ENCODE data around the gene EPB41L4B.
"Not testable (repeated sequence)": the region's sequence is repeated elsewhere in the genome, so short reads cannot be mapped to it uniquely, and the experiment has no call there.

The EPB41L4B gene

GRCh38 chr9:109320742-109321448, at the start of gene EPB41L4B:
Gene EPB41L4B (minus strand): TSS chr9:109321059. CDS start chr9:109320446, 613 bp downstream.
- peak; percentile 28 to 45 for DNase-seq

DNA sequence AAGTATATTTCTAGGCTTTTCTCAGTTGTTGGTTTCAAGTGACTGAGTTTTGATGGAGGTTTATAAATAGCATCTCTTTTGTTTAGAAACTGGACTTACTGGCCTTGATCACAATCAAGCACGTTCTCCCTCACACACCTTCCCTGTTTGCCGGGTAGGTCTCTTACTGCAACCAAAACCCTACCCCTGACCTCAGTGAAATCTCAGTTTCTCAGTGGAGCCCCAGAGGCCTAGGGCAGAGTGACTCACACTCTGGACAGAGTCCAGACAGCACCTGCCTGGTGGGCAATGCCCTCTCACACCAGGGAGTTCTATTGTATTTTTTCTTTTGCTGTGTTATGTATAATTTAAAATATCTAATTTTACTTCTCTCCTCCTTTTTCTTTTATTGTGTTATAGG, 48.4 kb upstream of the EPB41L4B start:
- no peak for DNase-seq

DNA sequence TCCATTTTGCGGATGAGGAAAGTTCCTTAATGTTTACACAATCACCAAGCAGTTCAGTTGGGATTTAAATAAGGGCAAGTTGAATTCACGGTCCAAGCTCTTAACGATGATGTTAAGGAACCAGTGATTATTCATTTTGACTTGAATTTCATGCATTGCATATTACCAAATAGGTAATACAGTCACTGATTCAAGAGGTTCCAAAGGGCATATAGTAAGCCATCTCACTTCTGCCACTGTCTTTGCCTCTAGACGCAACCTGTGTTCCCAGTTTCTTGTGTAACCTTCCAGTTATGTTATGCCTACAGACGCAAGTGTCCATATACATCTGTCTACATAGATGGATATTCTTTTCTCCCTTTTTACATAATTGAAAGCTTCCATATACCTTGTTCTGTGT, 39.9 kb upstream of the EPB41L4B start:
- DNase-seq = no peak

GRCh38 chr9:109358968-109359603, 38.2 kb upstream of the EPB41L4B start:
- not testable (repeated sequence) for DNase-seq

GRCh38 chr9:109355564-109356297, 34.9 kb upstream of the EPB41L4B start:
- DNase-seq = no peak

- no peak for DNase-seq
Measured at GRCh38 chr9:109354190-109354589, 33.3 kb upstream of the EPB41L4B start.

- no peak for DNase-seq
Measured at GRCh38 chr9:109351032-109351431, 30.2 kb upstream of the EPB41L4B start.

DNA sequence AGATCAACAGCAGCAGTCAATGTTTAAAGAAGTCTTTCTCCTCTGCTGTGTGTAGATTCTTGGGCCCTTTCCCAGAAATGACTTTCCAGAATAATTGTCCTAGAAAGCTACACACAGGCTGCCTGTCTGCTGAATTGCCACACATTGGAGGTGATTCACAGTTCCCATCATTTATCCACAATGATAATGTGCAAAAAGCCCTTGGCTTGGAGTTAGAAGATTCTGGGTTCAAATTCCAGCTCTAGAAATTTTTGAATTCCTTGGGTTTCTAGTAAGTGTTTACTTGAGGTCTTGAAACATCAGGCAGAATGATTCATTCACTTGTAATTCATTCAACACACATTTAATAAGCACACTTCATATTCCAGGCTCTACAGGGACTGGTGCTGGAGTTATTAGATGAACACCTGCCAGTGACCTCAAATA, 28.6 kb upstream of the EPB41L4B start:
- DNase-seq = no peak

- DNase-seq = no peak
Measured at GRCh38 chr9:109346904-109347303, 26.0 kb upstream of the EPB41L4B start.

DNA sequence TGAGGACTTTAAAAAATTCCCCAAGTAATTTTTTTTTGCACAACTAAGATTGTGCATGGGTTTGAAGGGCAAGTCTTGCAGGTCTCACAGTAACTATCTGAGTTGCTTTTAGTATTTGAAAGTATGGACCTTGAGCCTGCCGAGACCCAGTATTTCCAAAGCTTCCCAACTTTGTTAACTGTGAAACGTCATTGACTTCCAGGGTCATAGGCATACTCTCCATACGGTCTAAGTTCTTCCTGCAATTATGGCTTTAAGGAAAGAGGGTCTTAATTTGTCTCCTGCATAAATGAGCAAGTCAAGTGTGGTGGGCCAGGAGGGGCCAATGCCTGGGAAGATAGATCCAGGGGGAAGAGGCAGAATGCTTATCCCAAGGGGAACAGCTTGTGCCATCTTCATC, 24.0 kb upstream of the EPB41L4B start:
- DNase-seq = no peak

DNA sequence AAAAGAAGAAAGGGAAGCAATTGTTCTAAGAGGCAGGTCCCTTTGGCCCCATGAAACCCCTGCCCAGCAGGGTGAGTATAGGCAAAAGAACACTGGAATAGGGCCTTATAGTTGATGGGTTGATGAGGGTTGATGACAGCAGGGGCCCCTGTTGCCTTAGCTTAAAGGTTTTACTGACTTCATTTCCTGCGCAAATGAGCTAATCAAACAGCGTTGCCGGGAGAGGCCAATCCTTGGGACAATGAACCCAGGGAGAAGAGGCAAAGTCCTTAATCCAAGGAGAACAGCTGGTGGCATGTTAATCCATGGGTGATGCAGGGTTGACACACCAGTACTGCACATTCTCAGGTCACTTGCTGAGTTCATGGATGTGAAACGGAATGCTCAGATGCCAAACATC, 22.0 kb upstream of the EPB41L4B start:
- DNase-seq = no peak

- DNase-seq = no peak
Measured at GRCh38 chr9:109341561-109341960, 20.7 kb upstream of the EPB41L4B start.

DNA sequence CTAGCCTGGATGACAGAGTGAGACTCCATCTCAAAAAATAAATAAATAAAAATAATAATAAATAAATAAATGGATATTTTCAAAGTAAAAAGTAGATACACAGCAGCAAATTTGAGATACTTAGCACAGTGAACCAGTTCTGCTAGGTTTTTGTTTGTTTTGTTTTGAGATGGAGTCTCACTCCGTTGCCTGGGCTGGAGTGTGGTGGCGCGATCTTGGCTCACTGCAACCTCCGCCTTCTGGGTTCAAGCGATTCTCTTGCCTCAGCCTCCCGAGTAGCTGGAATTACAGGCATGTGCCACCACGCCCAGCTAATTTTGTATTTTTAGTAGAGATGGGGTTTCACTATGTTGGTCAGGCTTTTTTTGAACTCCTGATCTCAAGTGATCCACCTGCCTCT, 20.1 kb upstream of the EPB41L4B start:
- not testable (repeated sequence) for DNase-seq

DNA sequence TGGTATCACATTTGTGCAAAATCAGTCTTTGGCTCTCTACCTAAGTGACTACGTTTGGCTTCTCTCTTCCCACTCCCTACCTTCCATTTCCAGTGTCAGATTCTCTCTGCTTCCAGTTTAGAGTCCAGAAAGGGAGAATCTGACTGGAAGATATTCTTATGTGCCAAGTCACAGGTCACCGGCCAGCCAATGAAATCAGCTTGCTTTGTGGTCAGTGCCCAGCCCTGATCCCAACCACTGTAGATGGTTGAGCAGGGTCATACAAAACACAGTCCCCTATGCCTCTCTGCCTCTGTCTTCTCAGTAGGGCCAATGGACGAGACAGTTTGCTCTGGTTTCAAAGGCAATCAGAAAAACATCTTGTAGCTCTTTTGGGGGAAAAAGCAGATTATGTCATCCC, 15.6 kb upstream of the EPB41L4B start:
- no peak for DNase-seq

GRCh38 chr9:109335929-109336328, 15.1 kb upstream of the EPB41L4B start:
- peak; percentile 20 to 51 for DNase-seq

DNA sequence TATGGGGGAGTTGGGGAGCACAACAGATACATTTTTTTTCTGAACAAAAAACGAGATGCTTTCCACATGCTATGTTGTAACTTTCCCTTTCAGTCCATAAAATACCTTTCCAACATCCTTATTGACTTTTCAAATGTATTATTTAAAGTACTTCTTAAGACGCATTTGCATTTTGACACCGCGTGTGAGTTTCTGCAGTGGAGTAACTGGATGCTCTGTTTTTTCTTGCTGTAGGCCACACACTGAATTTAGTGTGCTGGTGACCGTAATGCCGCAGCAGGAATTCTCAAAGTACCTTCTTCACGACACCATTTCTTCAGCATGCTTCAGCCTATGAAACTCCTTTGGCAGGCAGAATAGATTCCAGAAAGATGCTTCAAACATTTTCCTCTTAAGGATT, 14.3 kb upstream of the EPB41L4B start:
- DNase-seq = no peak

GRCh38 chr9:109331353-109331752, 10.5 kb upstream of the EPB41L4B start:
- no peak for DNase-seq

- DNase-seq = no peak
Measured at GRCh38 chr9:109329638-109330258, 8.9 kb upstream of the EPB41L4B start.

- no peak for DNase-seq
Measured at GRCh38 chr9:109328978-109329637, 8.2 kb upstream of the EPB41L4B start.

DNA sequence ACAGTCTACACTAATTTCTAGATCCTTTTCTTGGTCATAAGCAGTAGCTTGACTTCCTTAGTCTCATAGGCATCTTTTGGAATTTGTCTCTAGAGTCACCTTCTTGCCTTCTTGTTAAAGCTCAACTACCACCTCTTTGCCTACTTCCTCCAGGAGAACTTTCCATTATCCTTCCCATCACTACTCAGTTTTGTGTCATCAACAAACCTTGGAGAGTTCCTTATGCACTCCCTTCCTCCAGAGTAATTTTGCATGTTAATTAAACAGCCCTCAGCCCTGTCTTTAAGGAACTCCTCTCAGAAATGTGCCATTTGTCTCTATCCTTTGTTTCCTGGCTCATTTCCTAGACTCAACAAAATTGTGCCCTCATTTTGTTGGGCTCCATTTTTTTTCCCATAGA, 4.2 kb upstream of the EPB41L4B start:
- no peak for DNase-seq

DNA sequence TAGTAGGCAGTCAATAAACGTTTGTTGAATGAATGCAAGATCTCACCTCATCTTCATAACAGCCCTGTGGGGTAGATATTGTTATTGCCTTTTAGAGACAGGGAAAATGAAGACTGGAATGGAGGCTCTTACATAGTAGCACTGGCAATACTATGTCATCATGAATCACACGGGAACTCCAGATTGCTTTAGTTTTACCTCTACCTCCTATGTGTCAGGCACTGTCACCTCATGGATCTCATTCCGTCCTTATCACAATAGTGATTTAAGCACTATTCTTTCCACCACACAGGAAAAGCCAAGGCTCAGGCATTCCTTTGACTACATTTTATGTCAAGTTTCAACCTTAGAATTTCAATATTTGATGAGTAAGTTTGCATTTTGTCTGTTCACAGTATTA, 2.9 kb upstream of the EPB41L4B start:
- DNase-seq = no peak

DNA sequence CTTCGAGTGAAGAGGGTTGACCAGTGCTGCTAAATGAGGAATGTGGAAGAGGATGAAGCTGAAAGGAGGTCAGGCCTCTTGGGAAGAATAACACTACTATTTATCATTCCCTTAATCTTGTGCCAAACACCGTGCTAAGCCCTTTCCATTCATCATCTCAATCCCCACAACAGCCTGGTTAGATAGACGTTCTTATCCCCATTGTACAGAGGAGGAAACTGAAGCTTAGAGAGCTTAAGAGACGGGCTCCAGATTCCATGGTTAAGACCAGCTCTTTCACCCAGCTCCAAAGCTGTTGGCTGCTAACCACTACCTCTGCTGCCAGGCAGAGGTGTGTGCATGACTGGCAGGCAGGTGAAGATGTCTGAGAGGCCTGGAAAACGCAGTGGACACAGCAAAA, 868 bp upstream of the EPB41L4B start:
- no peak for DNase-seq

GRCh38 chr9:109320331-109320741, 523 bp downstream of the EPB41L4B start:
- DNase-seq = no peak
